IMR-90 (cell line): ENCODE results near the gene ZNF653. TPM values are rescaled to one million over a fixed set of nuclear protein-coding genes. Genes with fewer than 3 reads are reported as not detected.

Source experiments
- ATAC-seq: fragments of 200-7000 bp; cut with Tn5 transposase; 2 replicates; pipeline ENCODE4 v1.9.1; 2020; ENCODE audit warnings: low read depth, mild to moderate bottlenecking, moderate library complexity
- BruUV-seq: library from RNA; stranded (reverse); fragments of 400-500 nt; replicated peaks from 2 replicates; lab custom pipeline; 2021; lab: Mats Ljungman, UMichigan
- CTCF ChIA-PET: fragments of 300-600 bp; formaldehyde crosslinking; extraction: SDS; loops from one replicate; lab custom pipeline; 2021; ENCODE audit warnings: antibody characterized with exemption; lab: Yijun Ruan, JAX
- POLR2A ChIA-PET: fragments of 300-600 bp; sonication (Branson Sonifier 250); formaldehyde crosslinking; loops from one replicate; lab custom pipeline; 2022; ENCODE audit warnings: antibody characterized with exemption; ENCODE audit not compliant: unreplicated experiment; lab: Charles Lee
- DNase-seq: peaks from one replicate; pipeline ENCODE4 v3.0.0; 2013
- H2AFZ ChIP-seq: replicated peaks from 2 replicates; pipeline ENCODE3; 2013; ENCODE audit warnings: low read length, mild to moderate bottlenecking; ENCODE audit not compliant: poor library complexity
- H2AK5ac ChIP-seq: 2 replicates; pipeline ENCODE4 v1.6.1; 2013; ENCODE audit warnings: low read depth, low read length, inconsistent platforms
- H2AK9ac ChIP-seq: replicated peaks from 2 replicates; pipeline ENCODE3; 2013; ENCODE audit warnings: mild to moderate bottlenecking, low read depth, low read length, moderate library complexity; ENCODE audit not compliant: poor library complexity
- H2BK120ac ChIP-seq: 2 replicates; pipeline ENCODE4 v1.6.1; 2013; ENCODE audit warnings: low read depth, low read length, inconsistent platforms
- H2BK15ac ChIP-seq: 3 replicates; pipeline ENCODE4 v1.6.1; 2013; ENCODE audit warnings: low read depth, low read length, inconsistent platforms
- H2BK20ac ChIP-seq: 2 replicates; pipeline ENCODE4 v1.6.1; 2013; ENCODE audit warnings: low read depth, mild to moderate bottlenecking, inconsistent platforms, low read length, moderate library complexity
- H2BK5ac ChIP-seq: 2 replicates; pipeline ENCODE4 v1.6.1; 2013; ENCODE audit warnings: mild to moderate bottlenecking, low read depth, low read length, inconsistent platforms; ENCODE audit not compliant: poor library complexity, severe bottlenecking
- H3K14ac ChIP-seq: replicated peaks from 2 replicates; pipeline ENCODE4 v1.6.1; 2013; ENCODE audit warnings: low read depth, low read length, inconsistent platforms
- H3K18ac ChIP-seq: 2 replicates; pipeline ENCODE4 v1.6.1; 2013; ENCODE audit warnings: low read depth, low read length, control low read depth
- H3K23ac ChIP-seq: 2 replicates; pipeline ENCODE4 v1.6.1; 2013; ENCODE audit warnings: low read depth, low read length, inconsistent platforms
- H3K27ac ChIP-seq: 2 replicates; pipeline ENCODE4 v1.5.1; 2013; ENCODE audit warnings: mild to moderate bottlenecking, control low read depth, low read length; ENCODE audit not compliant: insufficient read depth
- H3K27me3 ChIP-seq: 2 replicates; pipeline ENCODE4 v1.6.1; 2013; ENCODE audit warnings: low read length; ENCODE audit not compliant: control insufficient read depth, insufficient read depth
- H3K36me3 ChIP-seq: 2 replicates; pipeline ENCODE4 v1.6.1; 2013; ENCODE audit warnings: low read length, mixed read lengths; ENCODE audit not compliant: control insufficient read depth, insufficient read depth
- H3K4ac ChIP-seq: 2 replicates; pipeline ENCODE4 v1.6.1; 2013; ENCODE audit warnings: low read depth, low read length, inconsistent platforms
- H3K4me1 ChIP-seq: 2 replicates; pipeline ENCODE4 v1.6.1; 2013; ENCODE audit warnings: low read length, mixed read lengths; ENCODE audit not compliant: control insufficient read depth, insufficient read depth
- H3K4me2 ChIP-seq: 2 replicates; pipeline ENCODE4 v1.6.1; 2013; ENCODE audit warnings: low read depth, mild to moderate bottlenecking, control low read depth, low read length, moderate library complexity
- H3K4me3 ChIP-seq: 2 replicates; pipeline ENCODE4 v1.5.1; 2013; ENCODE audit warnings: low read depth, mild to moderate bottlenecking, control low read depth, low read length, moderate library complexity; ENCODE audit not compliant: insufficient read depth
- H3K56ac ChIP-seq: 2 replicates; pipeline ENCODE4 v1.6.1; 2013; ENCODE audit warnings: low read length, inconsistent platforms; ENCODE audit not compliant: insufficient read depth; ENCODE audit errors: extremely low read depth
- H3K79me1 ChIP-seq, 2 experiments: 2 replicates each; pipeline ENCODE4 v1.6.1; 2013; ENCODE audit warnings: low read length in 2 of 2, inconsistent platforms in 1 of 2, low read depth in 1 of 2
- H3K9ac ChIP-seq: 2 replicates; pipeline ENCODE4 v1.6.1; 2013; ENCODE audit warnings: low read depth, low read length, control low read depth
- H3K9me1 ChIP-seq: 2 replicates; pipeline ENCODE4 v1.6.1; 2013; ENCODE audit warnings: low read length, inconsistent platforms; ENCODE audit not compliant: insufficient read depth
- H3K9me3 ChIP-seq: 2 replicates; pipeline ENCODE4 v1.6.1; 2013; ENCODE audit warnings: low read length; ENCODE audit not compliant: control insufficient read depth, insufficient read depth
- H4K20me1 ChIP-seq: 2 replicates; pipeline ENCODE4 v1.6.1; 2013; ENCODE audit warnings: low read length, inconsistent platforms; ENCODE audit not compliant: insufficient read depth
- H4K5ac ChIP-seq: 2 replicates; pipeline ENCODE4 v1.6.1; 2013; ENCODE audit warnings: mild to moderate bottlenecking, low read depth, low read length, control low read depth
- H4K8ac ChIP-seq, 2 experiments: 2 replicates each; pipeline ENCODE4 v1.6.1; 2013; ENCODE audit warnings: low read depth in 2 of 2, low read length in 2 of 2, control low read depth in 1 of 2, inconsistent platforms in 1 of 2
- H4K91ac ChIP-seq: 2 replicates; pipeline ENCODE4 v1.6.1; 2013; ENCODE audit warnings: low read depth, low read length, inconsistent platforms; ENCODE audit not compliant: insufficient read depth
- MXI1 ChIP-seq: IDR thresholded peaks from 2 replicates; pipeline ENCODE4 v1.6.1; 2012; ENCODE audit warnings: low read depth, mild to moderate bottlenecking, low read length, moderate library complexity, borderline replicate concordance
- RCOR1 ChIP-seq: IDR thresholded peaks from 2 replicates; pipeline ENCODE4 v1.6.1; 2012; ENCODE audit warnings: mild to moderate bottlenecking, low read length, improper control_type of control experiment; ENCODE audit not compliant: insufficient replicate concordance
- SMC3 ChIP-seq: fragments of 150-350 bp; IDR thresholded peaks from 2 replicates; pipeline ENCODE4 v1.6.1; 2016; ENCODE audit warnings: low read depth, mild to moderate bottlenecking, antibody characterized with exemption, low read length, moderate library complexity
- WGBS, 2 experiments: methylation state at CpG; one replicate each; pipeline versions ENCODE4 v1.1.5 to v1.1.7; 2013; ENCODE audit warnings: missing lambda C conversion rate in 2 of 2; ENCODE audit not compliant: insufficient read length in 1 of 2; ENCODE audit errors: extremely low coverage in 2 of 2; 5-methylcytosine and 5-hydroxymethylcytosine counted together
- dilution Hi-C: fragments of 300-500 bp; cut with HindIII; formaldehyde crosslinking; loops from one replicate; pipeline ENCODE4 v1.14.3; 2018; ENCODE audit warnings: low sequenced_read_pairs; ENCODE audit not compliant: unreplicated experiment
- in situ Hi-C: fragments of 300-500 bp; cut with MboI; formaldehyde crosslinking; loops from 3 replicates; pipeline ENCODE4 v1.14.3; 2019; ENCODE audit warnings: low sequenced_read_pairs, inconsistent platforms, mixed read lengths
- intact Hi-C: fragments of 100-400 bp; cut with micrococcal nuclease; formaldehyde crosslinking; loops from 2 replicates; pipeline ENCODE4 v1.10.0; 2022
- polyA plus RNA-seq, 3 experiments: library from polyadenylated mRNA; depleted of rRNA; stranded (reverse); fragments of >200 nt; gene quantifications; 2 replicates each; pipeline ENCODE4 v1.2.3, GENCODE V29; 2012; ENCODE audit warnings: low replicate concordance in 1 of 3
- total RNA-seq: library from RNA; depleted of rRNA; stranded (reverse); fragments of >200 nt; gene quantifications from 2 replicates; pipeline ENCODE4 v1.2.3, GENCODE V29; 2012

ZNF653 gene
- total and polyA plus RNA-seq, 2 of the 4 experiments (the other 2 are of a cell fraction) = 3.9 to 9.0 TPM

DNA sequence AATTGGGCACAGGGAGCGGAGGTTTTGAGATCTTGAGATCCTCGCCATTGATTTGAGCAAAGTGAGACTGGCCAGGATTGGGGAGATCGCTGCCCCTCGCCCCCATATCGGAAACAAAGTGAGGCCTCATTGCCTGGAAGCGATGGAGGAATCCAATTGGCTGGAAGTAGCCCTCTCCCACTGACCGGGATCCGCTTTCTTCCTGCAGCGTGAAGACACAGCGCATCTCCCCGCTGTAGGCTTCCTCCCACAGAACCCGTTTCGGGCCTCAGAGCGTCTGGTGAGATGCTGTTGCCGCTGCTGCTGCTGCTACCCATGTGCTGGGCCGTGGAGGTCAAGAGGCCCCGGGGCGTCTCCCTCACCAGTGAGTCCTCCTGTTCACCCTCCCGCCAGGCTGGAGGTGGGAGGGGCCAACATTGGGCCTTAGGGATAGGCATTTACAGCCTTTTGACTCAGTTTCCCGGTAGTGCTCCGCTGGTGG lies 69.8 kb downstream of the ZNF653 start:
- POLR2A ChIA-PET = no interaction called here
- Histone ChIP-seq H3K4me1 (peaks cover 9% of the 10 kb centered on the region), H2AK5ac (peak overlapping the region; percentile 80), H2BK5ac (peak overlapping the region; percentile 60), H4K91ac (peak overlapping the region; percentile 78), H2BK20ac (no peak overlapping the region), H3K4me2 (peak overlapping the region; percentile 72), H3K9ac (peak overlapping the region; percentile 82), H3K18ac (no peak overlapping the region), H4K8ac (peak overlapping the region; percentile 48 to 97), H4K20me1 (peaks cover 7% of the 10 kb centered on the region), H3K9me1 (peaks cover 12% of the 10 kb centered on the region), H3K14ac (peak overlapping the region; percentile 90), H3K27ac (peak overlapping the region; percentile 69), H3K4me3 (peak overlapping the region; percentile 72), H2AK9ac (peak overlapping the region; percentile 99), H3K23ac (peak overlapping the region; percentile 89), H3K79me1 (peaks cover 16 to 27% of the 10 kb centered on the region in 2 experiments), H3K4ac (peak overlapping the region; percentile 94), H3K27me3 (no peaks in the 10 kb centered on the region), H4K5ac (peak overlapping the region; percentile 25), H3K36me3 (peaks cover 21% of the 10 kb centered on the region), H3K56ac (peak overlapping the region; percentile 70), H2BK120ac (no peak overlapping the region; the same call in 1 of the 2 replicates), H2BK15ac (0 out of 3 replicates have a peak overlapping the region, but pooled peaks have one; percentile 3), H3K9me3 (no peaks in the 10 kb centered on the region), H2AFZ (peak overlapping the region; percentile 100)
- intact Hi-C loops (loop anchor here (1.0 to 2.0 kb wide), 3 partner anchors 61 to 143 kb away; partner anchors contain the start of genes CCDC159, SWSAP1 and TMEM205), dilution Hi-C loops (no loop called here), in situ Hi-C loops (no loop called here)
- BruUV-seq = TSS peak; percentile 96
- TF ChIP-seq SMC3 = no peak
- 0 out of 2 replicates have a peak, but pooled peaks have one; percentile 4 for TF ChIP-seq MXI1
- no peak for TF ChIP-seq RCOR1
- peak; percentile 31 for DNase-seq
- CTCF ChIA-PET = interaction anchor here (0.6 to 1.4 kb wide), 6 partner anchors 14 to 142 kb away, joined by 3 to 9 read pairs (median 4); partner anchors contain the start of gene SWSAP1
- WGBS, 2 experiments = 0% methylated on average over 3 of the region's 21 CpGs; no CpG with 5 or more reads in 1 of the 2 experiments
- peak; percentile 3; the same call in 1 of the 2 replicates for ATAC-seq
